ENCODE measurements around the gene LIPI.
"Not testable (repeated sequence)": the region's sequence is repeated elsewhere in the genome, so short reads cannot be mapped to it uniquely, and the experiment has no call there.

The LIPI gene

GRCh38 chr21:14097881-14098499 lies 112.8 kb downstream of the LIPI start:
- H3K27me3 ChIP-seq (ENCODE audit: insufficient read depth, insufficient read length), result no peaks in the 10 kb centered on the region
- H3K9me3 ChIP-seq (ENCODE audit: insufficient read depth, low read length), result peaks cover 4% of the 10 kb centered on the region; the same call in 1 of the 2 replicates
- H3K4me1 ChIP-seq (ENCODE audit: insufficient read depth, insufficient read length), result peaks cover 3% of the 10 kb centered on the region
- peaks cover 25% of the 10 kb centered on the region for H3K36me3 ChIP-seq (ENCODE audit: insufficient read depth, insufficient read length, low read length)
- no peak for DNase-seq (ENCODE audit: low read depth, low spot score)
- no peak overlapping the region for H3K9ac ChIP-seq (ENCODE audit: insufficient read length, low read depth)
- H3K4me3 ChIP-seq (ENCODE audit: insufficient read length, low read depth), result no peak overlapping the region
- TF ChIP-seq YY1 (IDR thresholded peaks at IDR 0.05; ENCODE audit: insufficient read depth, insufficient read length) (no peak), ZNF274 (IDR thresholded peaks at IDR 0.05; ENCODE audit: low read depth, low read length) (no peak), SUZ12 (IDR thresholded peaks at IDR 0.05; ENCODE audit: extremely low read depth, insufficient read depth, insufficient read length) (no peak)

- no peak overlapping the region for H3K9ac ChIP-seq (ENCODE audit: insufficient read length, low read depth)
- TF ChIP-seq ZNF274 (IDR thresholded peaks at IDR 0.05; ENCODE audit: low read depth, low read length) (no peak), SUZ12 (IDR thresholded peaks at IDR 0.05; ENCODE audit: extremely low read depth, insufficient read depth, insufficient read length) (no peak), YY1 (IDR thresholded peaks at IDR 0.05; ENCODE audit: insufficient read depth, insufficient read length) (no peak)
- no peaks in the 10 kb centered on the region for H3K27me3 ChIP-seq (ENCODE audit: insufficient read depth, insufficient read length)
- H3K4me3 ChIP-seq (ENCODE audit: insufficient read length, low read depth), result no peak overlapping the region
- DNase-seq (ENCODE audit: low read depth, low spot score), result no peak
- H3K9me3 ChIP-seq (ENCODE audit: insufficient read depth, low read length), result peaks cover 19% of the 10 kb centered on the region; the same call in 1 of the 2 replicates
- peaks cover 3% of the 10 kb centered on the region for H3K4me1 ChIP-seq (ENCODE audit: insufficient read depth, insufficient read length)
- peaks cover 31% of the 10 kb centered on the region for H3K36me3 ChIP-seq (ENCODE audit: insufficient read depth, insufficient read length, low read length)
Measured at GRCh38 chr21:14096577-14096976, 114.2 kb downstream of the LIPI start.

GRCh38 chr21:14096172-14096571 lies 114.6 kb downstream of the LIPI start:
- Histone ChIP-seq H3K9me3 (ENCODE audit: insufficient read depth, low read length) (peaks cover 21% of the 10 kb centered on the region; the same call in 1 of the 2 replicates), H3K9ac (ENCODE audit: insufficient read length, low read depth) (no peak overlapping the region), H3K4me1 (ENCODE audit: insufficient read depth, insufficient read length) (peaks cover 3% of the 10 kb centered on the region), H3K36me3 (ENCODE audit: insufficient read depth, insufficient read length, low read length) (peaks cover 35% of the 10 kb centered on the region), H3K4me3 (ENCODE audit: insufficient read length, low read depth) (no peak overlapping the region), H3K27me3 (ENCODE audit: insufficient read depth, insufficient read length) (no peaks in the 10 kb centered on the region)
- TF ChIP-seq SUZ12 (IDR thresholded peaks at IDR 0.05; ENCODE audit: extremely low read depth, insufficient read depth, insufficient read length) (no peak), YY1 (IDR thresholded peaks at IDR 0.05; ENCODE audit: insufficient read depth, insufficient read length) (no peak), ZNF274 (IDR thresholded peaks at IDR 0.05; ENCODE audit: low read depth, low read length) (no peak)
- no peak for DNase-seq (ENCODE audit: low read depth, low spot score)

GRCh38 chr21:14095056-14095455 lies 115.7 kb downstream of the LIPI start:
- no peak for DNase-seq (ENCODE audit: low read depth, low spot score)
- Histone ChIP-seq H3K4me3 (ENCODE audit: insufficient read length, low read depth) (no peak overlapping the region), H3K4me1 (ENCODE audit: insufficient read depth, insufficient read length) (peaks cover 3% of the 10 kb centered on the region), H3K9ac (ENCODE audit: insufficient read length, low read depth) (no peak overlapping the region), H3K36me3 (ENCODE audit: insufficient read depth, insufficient read length, low read length) (peaks cover 37% of the 10 kb centered on the region), H3K27me3 (ENCODE audit: insufficient read depth, insufficient read length) (no peaks in the 10 kb centered on the region), H3K9me3 (ENCODE audit: insufficient read depth, low read length) (peaks cover 26% of the 10 kb centered on the region; the same call in 1 of the 2 replicates)
- no peak for TF ChIP-seq SUZ12 (IDR thresholded peaks at IDR 0.05; ENCODE audit: extremely low read depth, insufficient read depth, insufficient read length)
- no peak for TF ChIP-seq YY1 (IDR thresholded peaks at IDR 0.05; ENCODE audit: insufficient read depth, insufficient read length)
- TF ChIP-seq ZNF274 (IDR thresholded peaks at IDR 0.05; ENCODE audit: low read depth, low read length), result no peak

- Histone ChIP-seq H3K9me3 (ENCODE audit: insufficient read depth, low read length) (peaks cover 26% of the 10 kb centered on the region; the same call in 1 of the 2 replicates), H3K36me3 (ENCODE audit: insufficient read depth, insufficient read length, low read length) (peaks cover 29% of the 10 kb centered on the region), H3K4me3 (ENCODE audit: insufficient read length, low read depth) (no peak overlapping the region), H3K4me1 (ENCODE audit: insufficient read depth, insufficient read length) (peaks cover 3% of the 10 kb centered on the region), H3K9ac (ENCODE audit: insufficient read length, low read depth) (no peak overlapping the region), H3K27me3 (ENCODE audit: insufficient read depth, insufficient read length) (no peaks in the 10 kb centered on the region)
- TF ChIP-seq SUZ12 (IDR thresholded peaks at IDR 0.05; ENCODE audit: extremely low read depth, insufficient read depth, insufficient read length) (no peak), YY1 (IDR thresholded peaks at IDR 0.05; ENCODE audit: insufficient read depth, insufficient read length) (no peak), ZNF274 (IDR thresholded peaks at IDR 0.05; ENCODE audit: low read depth, low read length) (no peak)
- no peak for DNase-seq (ENCODE audit: low read depth, low spot score)
Measured at GRCh38 chr21:14092834-14093560, 117.8 kb downstream of the LIPI start.

- H3K4me1 ChIP-seq (ENCODE audit: insufficient read depth, insufficient read length); H3K9ac ChIP-seq (ENCODE audit: insufficient read length, low read depth); H3K4me3 ChIP-seq (ENCODE audit: insufficient read length, low read depth); DNase-seq (ENCODE audit: low read depth, low spot score); H3K27me3 ChIP-seq (ENCODE audit: insufficient read depth, insufficient read length): not testable (repeated sequence)
- Histone ChIP-seq H3K36me3 (ENCODE audit: insufficient read depth, insufficient read length, low read length) (peaks cover 29% of the 10 kb centered on the region), H3K9me3 (ENCODE audit: insufficient read depth, low read length) (peaks cover 26% of the 10 kb centered on the region; the same call in 1 of the 2 replicates)
Measured at GRCh38 chr21:14090184-14090583, 120.6 kb downstream of the LIPI start.

GRCh38 chr21:14088391-14088790 lies 122.4 kb downstream of the LIPI start:
- H3K4me3 ChIP-seq (ENCODE audit: insufficient read length, low read depth), result no peak overlapping the region
- H3K4me1 ChIP-seq (ENCODE audit: insufficient read depth, insufficient read length), result no peaks in the 10 kb centered on the region
- TF ChIP-seq YY1 (IDR thresholded peaks at IDR 0.05; ENCODE audit: insufficient read depth, insufficient read length), result no peak
- TF ChIP-seq SUZ12 (IDR thresholded peaks at IDR 0.05; ENCODE audit: extremely low read depth, insufficient read depth, insufficient read length), result no peak
- TF ChIP-seq ZNF274 (IDR thresholded peaks at IDR 0.05; ENCODE audit: low read depth, low read length), result no peak
- peaks cover 25% of the 10 kb centered on the region; the same call in 1 of the 2 replicates for H3K9me3 ChIP-seq (ENCODE audit: insufficient read depth, low read length)
- no peak overlapping the region for H3K9ac ChIP-seq (ENCODE audit: insufficient read length, low read depth)
- DNase-seq (ENCODE audit: low read depth, low spot score), result no peak
- H3K36me3 ChIP-seq (ENCODE audit: insufficient read depth, insufficient read length, low read length), result peaks cover 47% of the 10 kb centered on the region
- no peaks in the 10 kb centered on the region for H3K27me3 ChIP-seq (ENCODE audit: insufficient read depth, insufficient read length)
